ENCODE results near the gene TRIM34. TPM values are rescaled to one million over a fixed set of nuclear protein-coding genes. Genes with fewer than 3 reads are reported as not detected.

TRIM34 gene
- total RNA-seq, 2 donors from 2014 or later: 0.68 to 1.2 TPM

- peaks cover 8% of the 10 kb centered on the region for H3K4me1 ChIP-seq (ENCODE audit: control insufficient read depth, insufficient read depth, low read length)
- H3K9me3 ChIP-seq (ENCODE audit: control insufficient read depth, low read length): no peaks in the 10 kb centered on the region
- peak overlapping the region; percentile 10 for H3K27ac Mint-ChIP-seq
- no peak overlapping the region for H3K9ac ChIP-seq (ENCODE audit: extremely low read depth, low read length, poor library complexity, severe bottlenecking)
- peaks cover 23% of the 10 kb centered on the region for H3K4me1 Mint-ChIP-seq
- no peaks in the 10 kb centered on the region for H3K27me3 ChIP-seq (ENCODE audit: control insufficient read depth, insufficient read depth, low read length, poor library complexity, severe bottlenecking)
- no peak overlapping the region for H3K27ac ChIP-seq (ENCODE audit: low read depth, low read length)
- peaks cover 29% of the 10 kb centered on the region for H3K36me3 ChIP-seq (ENCODE audit: control insufficient read depth, insufficient read depth, low read length)
- no peak overlapping the region for H3K4me3 ChIP-seq (ENCODE audit: low read length)
- peaks cover 43% of the 10 kb centered on the region for H3K36me3 Mint-ChIP-seq (ENCODE audit: low read depth)
- 96 to 98% methylated on average over 6 to 8 of the region's 8 CpGs for WGBS, 2 experiments (ENCODE audit: insufficient coverage in 1 of 2, insufficient read length in 1 of 2)
- H3K27me3 Mint-ChIP-seq (ENCODE audit: insufficient read depth): no peaks in the 10 kb centered on the region
- no peak for TF ChIP-seq CTCF (conservative IDR thresholded peaks at IDR 0.05)
- no peaks in the 10 kb centered on the region for H3K9me3 Mint-ChIP-seq
- no peak for DNase-seq
- no peak overlapping the region for H3K4me3 Mint-ChIP-seq
Measured at GRCh38 chr11:5603326-5603725, 21.5 kb upstream of the TRIM34 start.

- no peaks in the 10 kb centered on the region for H3K9me3 Mint-ChIP-seq
- H3K27me3 Mint-ChIP-seq (ENCODE audit: insufficient read depth): no peaks in the 10 kb centered on the region
- 89 to 92% methylated on average over 3 to 4 of the region's 4 CpGs for WGBS, 2 experiments (ENCODE audit: insufficient coverage in 1 of 2, insufficient read length in 1 of 2)
- no peak for TF ChIP-seq CTCF (conservative IDR thresholded peaks at IDR 0.05)
- H3K27me3 ChIP-seq (ENCODE audit: control insufficient read depth, insufficient read depth, low read length, poor library complexity, severe bottlenecking): no peaks in the 10 kb centered on the region
- H3K36me3 ChIP-seq (ENCODE audit: control insufficient read depth, insufficient read depth, low read length): peaks cover 34% of the 10 kb centered on the region
- no peaks in the 10 kb centered on the region for H3K9me3 ChIP-seq (ENCODE audit: control insufficient read depth, low read length)
- no peak for DNase-seq
- no peak overlapping the region for H3K27ac ChIP-seq (ENCODE audit: low read depth, low read length)
- H3K9ac ChIP-seq (ENCODE audit: extremely low read depth, low read length, poor library complexity, severe bottlenecking): no peak overlapping the region
- peaks cover 17% of the 10 kb centered on the region for H3K4me1 Mint-ChIP-seq
- no peak overlapping the region for H3K4me3 ChIP-seq (ENCODE audit: low read length)
- H3K27ac Mint-ChIP-seq: no peak overlapping the region
- H3K4me1 ChIP-seq (ENCODE audit: control insufficient read depth, insufficient read depth, low read length): peaks cover 8% of the 10 kb centered on the region
- peaks cover 53% of the 10 kb centered on the region for H3K36me3 Mint-ChIP-seq (ENCODE audit: low read depth)
- H3K4me3 Mint-ChIP-seq: no peak overlapping the region
Measured at GRCh38 chr11:5604896-5605295, 19.9 kb upstream of the TRIM34 start.

GRCh38 chr11:5605849-5606248 is 19.0 kb upstream of the TRIM34 start:
- Histone ChIP-seq H3K36me3 (ENCODE audit: control insufficient read depth, insufficient read depth, low read length) (peaks cover 37% of the 10 kb centered on the region), H3K4me1 (ENCODE audit: control insufficient read depth, insufficient read depth, low read length) (peaks cover 8% of the 10 kb centered on the region), H3K9ac (ENCODE audit: extremely low read depth, low read length, poor library complexity, severe bottlenecking) (no peak overlapping the region), H3K27me3 (ENCODE audit: control insufficient read depth, insufficient read depth, low read length, poor library complexity, severe bottlenecking) (no peaks in the 10 kb centered on the region), H3K9me3 (ENCODE audit: control insufficient read depth, low read length) (no peaks in the 10 kb centered on the region), H3K27ac (ENCODE audit: low read depth, low read length) (no peak overlapping the region), H3K4me3 (ENCODE audit: low read length) (no peak overlapping the region)
- no peak for DNase-seq
- Mint-ChIP-seq H3K36me3 (ENCODE audit: low read depth) (peaks cover 60% of the 10 kb centered on the region), H3K4me1 (peaks cover 17% of the 10 kb centered on the region), H3K27ac (no peak overlapping the region), H3K4me3 (no peak overlapping the region), H3K9me3 (no peaks in the 10 kb centered on the region), H3K27me3 (ENCODE audit: insufficient read depth) (no peaks in the 10 kb centered on the region)
- WGBS, 2 experiments (ENCODE audit: insufficient coverage in 1 of 2, insufficient read length in 1 of 2): 90 to 93% methylated on average over 4 to 5 of the region's 5 CpGs
- no peak for TF ChIP-seq CTCF (conservative IDR thresholded peaks at IDR 0.05)

All from endodermal cell (in vitro differentiated cells).